Pancreas (tissue), 10 donors: Measurements from ENCODE around the gene TMEM182. TPM values are rescaled to one million over a fixed set of nuclear protein-coding genes. Genes with fewer than 3 reads are reported as not detected.

Source experiments
- ATAC-seq, 4 donors: fragments of 200-7000 bp; cut with Tn5 transposase; one replicate each; pipeline versions ENCODE4 v1.8.0 to v1.9.1; 2020; ENCODE audit warnings: mild to moderate bottlenecking in 4 of 4, moderate library complexity in 4 of 4
- DNase-seq, 6 donors: peaks; one replicate each; pipeline ENCODE4 v3.0.0-alpha.2; 2020
- FAIRE-seq: peaks from 2 replicates; lab custom pipeline; 2012; peaks lifted over from hg19 to GRCh38; lab: Jason Lieb, UNC
- H3K27ac ChIP-seq, 4 donors: fragments of 200-600 bp; sonication (generic); 1 replicate in 3 of 4; 2 replicates in 1 of 4; pipeline versions ENCODE4 v1.5.0 to v1.8.0; 2020
- H3K27me3 ChIP-seq, 4 donors: fragments of 200-600 bp; one replicate each; pipeline ENCODE4 v1.8.0; 2021
- H3K36me3 ChIP-seq, 3 donors: fragments of 200-600 bp; sonication (generic) in 1 of 3; one replicate each; pipeline versions ENCODE4 v1.5.0 to v1.8.0; 2020 to 2021
- H3K4me1 ChIP-seq, 3 donors: fragments of 200-600 bp; one replicate each; pipeline ENCODE4 v1.8.0; 2021
- H3K4me3 ChIP-seq, 4 donors: fragments of 200-600 bp; sonication (generic) in 2 of 4; one replicate each; pipeline versions ENCODE4 v1.5.0 to v1.8.0; 2020 to 2021
- H3K9me3 ChIP-seq, 4 donors: fragments of 200-600 bp; one replicate each; pipeline ENCODE4 v1.8.0; 2021
- CTCF ChIP-seq, 4 donors: fragments of 200-600 bp; sonication (generic) in 3 of 4; IDR thresholded peaks; one replicate each; pipeline versions ENCODE4 v1.5.0 to v1.8.0; 2021; ENCODE audit warnings: antibody characterized with exemption in 4 of 4
- WGBS, 2 donors: extraction: QIAGEN DNeasy Blood & Tissue Kit; methylation state at CpG; one replicate each; pipeline ENCODE4 v1.1.7; 2013; 5-methylcytosine and 5-hydroxymethylcytosine counted together
- intact Hi-C, 3 donors: fragments of 100-400 bp; cut with DNase I; formaldehyde crosslinking; loops; one replicate each; pipeline versions ENCODE4 v1.11.1 to v1.14.2; 2022
- polyA plus RNA-seq, 2 donors: library from polyadenylated mRNA; stranded (reverse); fragments of 200-250 nt; gene quantifications; one replicate each; pipeline ENCODE4 v1.2.3, GENCODE V29; 2013
- total RNA-seq, 6 donors: library from RNA; stranded (reverse); fragmentation: NEBNext Ultra II Directional in 4 of 6; extraction: Animal tissue kit (Norgen Biotek cat#: 25700) in 4 of 6; gene quantifications; one replicate each; pipeline versions ENCODE4 v1.2.1 to v1.2.4, GENCODE V29; 2021 to 2023
- donor health status: healthy with polysubstance abuse.
- donor health status: DM: no; HTN: no; CAD: no; lungs with moderate emphysema.
- donor health status: DM: no; HTN: no; CAD: no.
- donor health status: control.
- donor health status: control.
- donor health status: Bipolar disorder and iron deficiency.
- donor health status: DM: yes; HTN: yes; CAD: no.
- donor health status: DM: no; HTN: no; CAD: no.
- donor health status: DM: no; HTN: no; CAD: no.
- donor health status: DM: yes; HTN: yes; CAD: no.

TMEM182 gene
- total and polyA plus RNA-seq, 8 donors = 0.80 to 4.1 (median 2.4) TPM

- H3K4me3 ChIP-seq = no peak overlapping the region
- FAIRE-seq (no peak), ATAC-seq (no peak), DNase-seq (no peak)
- no peak overlapping the region for H3K27ac ChIP-seq
- intact Hi-C loops = no loop called here
- no peaks in the 10 kb centered on the region for H3K4me1 ChIP-seq
- H3K27me3 ChIP-seq = no peaks in the 10 kb centered on the region
- no peak for TF ChIP-seq CTCF (IDR thresholded peaks at IDR 0.05)
- no peaks in the 10 kb centered on the region for H3K36me3 ChIP-seq
- 85 to 86% methylated on average over 5 of the region's 5 CpGs for WGBS, 2 donors
- H3K9me3 ChIP-seq = no peaks in the 10 kb centered on the region
Measured at GRCh38 chr2:102788216-102788884, 26.5 kb downstream of the TMEM182 start.

GRCh38 chr2:102788885-102789260 is 27.0 kb downstream of the TMEM182 start:
- Histone ChIP-seq H3K27me3 (no peaks in the 10 kb centered on the region), H3K36me3 (no peaks in the 10 kb centered on the region), H3K4me3 (no peak overlapping the region), H3K9me3 (no peaks in the 10 kb centered on the region), H3K27ac (no peak overlapping the region), H3K4me1 (no peaks in the 10 kb centered on the region)
- no peak for TF ChIP-seq CTCF (IDR thresholded peaks at IDR 0.05)
- intact Hi-C loops = no loop called here
- 85 to 93% methylated on average over 8 of the region's 8 CpGs for WGBS, 2 donors
- ATAC-seq = no peak
- no peak for FAIRE-seq
- DNase-seq = no peak

GRCh38 chr2:102789349-102790090 is 27.7 kb downstream of the TMEM182 start:
- no peak for FAIRE-seq
- 83 to 88% methylated on average over 7 of the region's 7 CpGs for WGBS, 2 donors
- H3K4me1 ChIP-seq = no peaks in the 10 kb centered on the region
- no peak for ATAC-seq
- H3K36me3 ChIP-seq = no peaks in the 10 kb centered on the region
- no peak for TF ChIP-seq CTCF (IDR thresholded peaks at IDR 0.05)
- H3K27me3 ChIP-seq = no peaks in the 10 kb centered on the region
- H3K4me3 ChIP-seq = no peak overlapping the region
- H3K27ac ChIP-seq = no peak overlapping the region
- no peak for DNase-seq
- no peaks in the 10 kb centered on the region for H3K9me3 ChIP-seq
- intact Hi-C loops = no loop called here

- Histone ChIP-seq H3K4me3 (no peak overlapping the region), H3K36me3 (no peaks in the 10 kb centered on the region), H3K9me3 (no peaks in the 10 kb centered on the region), H3K27ac (no peak overlapping the region), H3K27me3 (no peaks in the 10 kb centered on the region), H3K4me1 (no peaks in the 10 kb centered on the region)
- TF ChIP-seq CTCF (IDR thresholded peaks at IDR 0.05) = no peak
- intact Hi-C loops = no loop called here
- ATAC-seq (no peak), DNase-seq (no peak), FAIRE-seq (no peak)
- WGBS, 2 donors = 80 to 87% methylated on average over 3 of the region's 3 CpGs
Measured at GRCh38 chr2:102790091-102790455, 28.2 kb downstream of the TMEM182 start.
